ENCODE data around the gene GPRC5A. TPM values are rescaled to one million over a fixed set of nuclear protein-coding genes. Genes with fewer than 3 reads are reported as not detected.
"Not testable (repeated sequence)": the region's sequence is repeated elsewhere in the genome, so short reads cannot be mapped to it uniquely, and the experiment has no call there.

The GPRC5A gene
- total RNA-seq (2021) (0.22 and 0.56 TPM in 2 replicates), Bru-seq, nascent RNA (percentile 12 among the genes with signal in this experiment), BruChase-seq, experiment 1, labeled RNA remaining after a 2-hour chase (percentile 17 among the genes with signal in this experiment), BruChase-seq, experiment 2, labeled RNA remaining after a 6-hour chase (percentile 25 among the genes with signal in this experiment)
- long read RNA-seq, result 0 reads

GRCh38 chr12:12891080-12891880 lies at the start of gene GPRC5A:
TSS of gene GPRC5A (plus strand) at chr12:12891562. CDS start at chr12:12908250, 16,688 bp downstream.
- CTCF ChIA-PET, result interaction anchor here (1.1 kb wide), 1 partner anchor 55 kb away, joined by 3 read pairs; no protein-coding TSS in a partner anchor
- no peaks in the 10 kb centered on the region for H3K9me3 ChIP-seq (ENCODE audit: low read depth, low read length, poor library complexity, severe bottlenecking)
- no peaks in the 10 kb centered on the region for H3K36me3 ChIP-seq (ENCODE audit: insufficient read depth, low read length, poor library complexity, severe bottlenecking)
- peak within 1 kb of the TSS; percentile 52 for H3K4me3 ChIP-seq (ENCODE audit: low read depth, low read length, poor library complexity, severe bottlenecking)
- DNase-seq (ENCODE audit: low spot score), result peak; percentile 43
- H3K27ac ChIP-seq (ENCODE audit: low read depth, low read length, poor library complexity, severe bottlenecking), result no peak within 1 kb of the TSS
- no peaks in the 10 kb centered on the region for H3K27me3 ChIP-seq (replicated peaks; ENCODE audit: insufficient read depth, low read depth, low read length, poor library complexity)
- no TSS peak for BruUV-seq (replicated peaks)
- intact Hi-C loops (cut with micrococcal nuclease; ENCODE audit: unreplicated experiment), result no loop called here
- TF ChIP-seq CTCF (conservative IDR thresholded peaks at IDR 0.05; ENCODE audit: low read depth, low read length) (0 out of 2 replicates have a peak, but pooled peaks have one; percentile 12), EZH2 (IDR thresholded peaks at IDR 0.05; ENCODE audit: borderline replicate concordance, low read depth, low read length, poor library complexity, severe bottlenecking) (no peak)
- peaks cover 9% of the 10 kb centered on the region for H3K4me1 ChIP-seq (ENCODE audit: insufficient read depth, low read length, poor library complexity, severe bottlenecking)
- POLR2A ChIA-PET (ENCODE audit: low non-redundant PET), result no interaction called here

GRCh38 chr12:12845794-12846243 lies 45.5 kb upstream of the GPRC5A start:
- intact Hi-C loops (cut with micrococcal nuclease; ENCODE audit: unreplicated experiment), result no loop called here
- no peak for TF ChIP-seq CTCF (conservative IDR thresholded peaks at IDR 0.05; ENCODE audit: low read depth, low read length)
- no peak for TF ChIP-seq EZH2 (IDR thresholded peaks at IDR 0.05; ENCODE audit: borderline replicate concordance, low read depth, low read length, poor library complexity, severe bottlenecking)
- ChIA-PET CTCF (no interaction called here), POLR2A (ENCODE audit: low non-redundant PET) (no interaction called here)
- DNase-seq (ENCODE audit: low spot score), result no peak
- H3K4me1 ChIP-seq (ENCODE audit: insufficient read depth, low read length, poor library complexity, severe bottlenecking), result no peaks in the 10 kb centered on the region
- no peaks in the 10 kb centered on the region for H3K36me3 ChIP-seq (ENCODE audit: insufficient read depth, low read length, poor library complexity, severe bottlenecking)
- no peak overlapping the region for H3K27ac ChIP-seq (ENCODE audit: low read depth, low read length, poor library complexity, severe bottlenecking)
- no TSS peak for BruUV-seq (replicated peaks)
- H3K27me3 ChIP-seq (replicated peaks; ENCODE audit: insufficient read depth, low read depth, low read length, poor library complexity), result no peaks in the 10 kb centered on the region
- H3K4me3 ChIP-seq (ENCODE audit: low read depth, low read length, poor library complexity, severe bottlenecking), result no peak overlapping the region
- no peaks in the 10 kb centered on the region for H3K9me3 ChIP-seq (ENCODE audit: low read depth, low read length, poor library complexity, severe bottlenecking)

- H3K9me3 ChIP-seq (ENCODE audit: low read depth, low read length, poor library complexity, severe bottlenecking); POLR2A ChIA-PET (ENCODE audit: low non-redundant PET); H3K27me3 ChIP-seq (replicated peaks; ENCODE audit: insufficient read depth, low read depth, low read length, poor library complexity); BruUV-seq (replicated peaks); H3K4me3 ChIP-seq (ENCODE audit: low read depth, low read length, poor library complexity, severe bottlenecking); H3K4me1 ChIP-seq (ENCODE audit: insufficient read depth, low read length, poor library complexity, severe bottlenecking); CTCF ChIA-PET; intact Hi-C loops (cut with micrococcal nuclease; ENCODE audit: unreplicated experiment); H3K36me3 ChIP-seq (ENCODE audit: insufficient read depth, low read length, poor library complexity, severe bottlenecking); DNase-seq (ENCODE audit: low spot score); H3K27ac ChIP-seq (ENCODE audit: low read depth, low read length, poor library complexity, severe bottlenecking): not testable (repeated sequence)
These were observed 44.6 kb upstream of the GPRC5A start for GRCh38 chr12:12846780-12847179.

All from A673 (cell line).